HG02885 (cell line): Measurements from ENCODE around the gene ATXN2.

ENCODE experiments used
- ATAC-seq: cut with Tn5 transposase; IDR thresholded peaks from one replicate; pipeline ENCODE4 v1.9.1; 2021; ENCODE audit warnings: mild to moderate bottlenecking; ENCODE audit not compliant: unreplicated experiment, poor library complexity

Gene ATXN2

GRCh38 chr12:111427417-111428074, 171.6 kb downstream of the ATXN2 start:
- ATAC-seq = no peak

GRCh38 chr12:111426344-111427185, 172.6 kb downstream of the ATXN2 start:
- no peak for ATAC-seq

GRCh38 chr12:111425655-111426054, 173.5 kb downstream of the ATXN2 start:
- ATAC-seq = no peak

- no peak for ATAC-seq
Measured at GRCh38 chr12:111424793-111425251, 174.3 kb downstream of the ATXN2 start.

GRCh38 chr12:111424189-111424792, 174.8 kb downstream of the ATXN2 start:
- no peak for ATAC-seq

GRCh38 chr12:111420494-111420893, 178.6 kb downstream of the ATXN2 start:
- ATAC-seq = no peak

GRCh38 chr12:111419784-111420183, 179.3 kb downstream of the ATXN2 start:
- no peak for ATAC-seq

- ATAC-seq = no peak
Measured at GRCh38 chr12:111418594-111418880, 180.6 kb downstream of the ATXN2 start.

- ATAC-seq = no peak
Measured at GRCh38 chr12:111417784-111418593, 181.1 kb downstream of the ATXN2 start.

GRCh38 chr12:111417290-111417689, 181.8 kb downstream of the ATXN2 start:
- ATAC-seq = no peak

GRCh38 chr12:111414711-111415252, 184.3 kb downstream of the ATXN2 start:
- ATAC-seq = no peak

GRCh38 chr12:111413442-111414086, 185.6 kb downstream of the ATXN2 start:
- ATAC-seq = no peak

GRCh38 chr12:111412830-111413441, 186.2 kb downstream of the ATXN2 start:
- ATAC-seq = no peak

GRCh38 chr12:111412007-111412829, 186.9 kb downstream of the ATXN2 start:
- no peak for ATAC-seq

GRCh38 chr12:111411185-111411764, 187.8 kb downstream of the ATXN2 start:
- no peak for ATAC-seq

GRCh38 chr12:111410431-111411184, 188.5 kb downstream of the ATXN2 start:
- no peak for ATAC-seq

GRCh38 chr12:111409780-111410430, 189.2 kb downstream of the ATXN2 start:
- no peak for ATAC-seq
